ENCODE results near the gene EHD3. TPM values are rescaled to one million over a fixed set of nuclear protein-coding genes. Genes with fewer than 3 reads are reported as not detected.

EHD3 gene
- total RNA-seq, 1 donor from 2014 or later = 3.9 TPM

DNA sequence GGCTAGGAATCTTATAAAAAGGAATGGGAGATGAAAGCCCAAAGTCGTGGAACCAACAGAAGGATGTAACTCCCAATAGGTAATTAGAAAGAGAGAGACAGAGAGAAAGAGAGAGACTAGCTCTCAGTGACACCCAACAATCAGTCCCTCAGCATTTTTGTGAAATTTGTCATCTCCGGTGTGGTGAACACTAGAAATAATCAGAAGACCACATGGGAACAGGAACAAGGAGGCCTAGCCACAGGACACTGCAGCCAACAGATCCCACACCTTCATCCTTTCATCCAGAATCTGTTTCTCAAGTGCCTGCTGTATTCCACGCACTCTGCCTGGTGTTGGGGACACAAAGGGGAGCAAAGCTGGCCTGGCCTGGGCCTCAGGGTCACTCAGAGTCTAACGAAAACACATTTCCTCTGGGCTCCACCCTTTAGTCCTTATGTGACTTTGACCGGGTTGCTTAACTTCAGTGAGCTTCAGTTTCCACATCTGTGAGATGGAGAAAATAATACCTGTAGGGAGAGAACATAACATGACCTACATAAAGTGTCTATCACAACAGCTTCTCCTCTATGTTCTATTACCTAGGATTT is 53.1 kb downstream of the EHD3 start:
- Histone ChIP-seq H3K36me3 (no peaks in the 10 kb centered on the region), H2AFZ (replicated peaks) (no peak overlapping the region), H3K4me1 (peaks cover 8% of the 10 kb centered on the region), H3K9me3 (ENCODE audit: low read depth) (no peaks in the 10 kb centered on the region), H3F3A (ENCODE audit: low read depth) (no peaks in the 10 kb centered on the region), H3K4me3 (no peak overlapping the region), H3K79me2 (ENCODE audit: low read depth) (no peaks in the 10 kb centered on the region), H3K4me2 (no peak overlapping the region), H3K27me3 (no peaks in the 10 kb centered on the region), H3K9ac (no peak overlapping the region), H4K20me1 (ENCODE audit: low read depth) (no peaks in the 10 kb centered on the region), H3K27ac (no peak overlapping the region)
- TF ChIP-seq EZH2phosphoT487 (IDR thresholded peaks at IDR 0.05) (no peak), EZH2 (IDR thresholded peaks at IDR 0.05) (no peak), CTCF (IDR thresholded peaks at IDR 0.05) (no peak)
- Mint-ChIP-seq H3K27ac (no peak overlapping the region), H3K4me1 (peaks cover 2% of the 10 kb centered on the region), H3K4me3 (no peak overlapping the region), H3K27me3 (ENCODE audit: insufficient read depth, low read depth) (peaks cover 2% of the 10 kb centered on the region), H3K36me3 (no peaks in the 10 kb centered on the region), H3K9me3 (no peaks in the 10 kb centered on the region)
- DNase-seq (ENCODE audit: low spot score) = no peak

DNA sequence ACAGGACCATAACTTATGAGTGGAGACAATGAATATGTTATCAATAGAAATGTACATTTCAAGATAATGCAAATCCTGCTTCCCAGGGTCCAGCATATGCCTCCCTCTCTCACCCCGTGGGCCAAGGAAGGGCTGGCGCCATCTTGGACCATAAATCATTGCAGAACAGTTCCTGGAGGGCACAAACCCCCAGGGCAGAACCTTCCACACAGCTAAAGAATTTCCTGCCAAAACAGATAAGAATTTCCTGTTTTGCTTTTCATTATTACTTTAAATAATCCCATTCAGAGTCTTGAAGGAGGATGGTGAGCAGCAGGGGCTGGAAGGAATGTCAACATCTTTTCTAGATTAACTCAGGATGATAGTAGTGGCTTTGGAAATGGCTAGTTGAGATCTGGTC is 53.7 kb downstream of the EHD3 start:
- Histone ChIP-seq H3K9ac (no peak overlapping the region), H3K9me3 (ENCODE audit: low read depth) (no peaks in the 10 kb centered on the region), H3K4me3 (no peak overlapping the region), H4K20me1 (ENCODE audit: low read depth) (no peaks in the 10 kb centered on the region), H3K4me2 (no peak overlapping the region), H3K4me1 (peaks cover 8% of the 10 kb centered on the region), H2AFZ (replicated peaks) (no peak overlapping the region), H3K36me3 (no peaks in the 10 kb centered on the region), H3F3A (ENCODE audit: low read depth) (no peaks in the 10 kb centered on the region), H3K27ac (no peak overlapping the region), H3K79me2 (ENCODE audit: low read depth) (no peaks in the 10 kb centered on the region), H3K27me3 (no peaks in the 10 kb centered on the region)
- TF ChIP-seq EZH2phosphoT487 (IDR thresholded peaks at IDR 0.05) = no peak
- no peak for TF ChIP-seq EZH2 (IDR thresholded peaks at IDR 0.05)
- no peak for TF ChIP-seq CTCF (IDR thresholded peaks at IDR 0.05)
- Mint-ChIP-seq H3K27ac (no peak overlapping the region), H3K27me3 (ENCODE audit: insufficient read depth, low read depth) (peaks cover 2% of the 10 kb centered on the region), H3K9me3 (no peaks in the 10 kb centered on the region), H3K4me1 (peaks cover 2% of the 10 kb centered on the region), H3K36me3 (no peaks in the 10 kb centered on the region), H3K4me3 (no peak overlapping the region)
- no peak for DNase-seq (ENCODE audit: low spot score)

DNA sequence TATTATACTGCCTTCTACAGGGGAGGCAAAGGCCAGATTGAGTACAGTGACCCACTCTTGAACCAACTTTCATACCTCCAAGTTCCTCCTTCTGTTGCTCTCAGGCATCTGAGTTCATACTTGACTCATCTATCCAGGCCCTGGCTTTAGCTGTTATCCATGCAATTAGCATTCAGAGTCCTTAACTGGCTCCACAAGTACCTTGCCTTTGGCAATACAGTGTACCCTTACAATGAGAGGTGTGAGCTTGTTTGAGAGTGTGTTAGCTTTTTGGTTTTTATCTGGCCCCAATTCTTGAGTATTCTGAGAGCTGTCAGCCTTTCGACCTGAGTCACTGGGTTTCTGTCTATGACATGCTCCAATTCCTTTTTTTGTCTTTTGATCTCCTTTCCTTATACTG is 60.2 kb downstream of the EHD3 start:
- no peak for DNase-seq (ENCODE audit: low spot score)
- Histone ChIP-seq H3K9ac (no peak overlapping the region), H3F3A (ENCODE audit: low read depth) (no peaks in the 10 kb centered on the region), H3K4me3 (no peak overlapping the region), H3K9me3 (ENCODE audit: low read depth) (no peaks in the 10 kb centered on the region), H2AFZ (replicated peaks) (no peak overlapping the region), H3K79me2 (ENCODE audit: low read depth) (no peaks in the 10 kb centered on the region), H3K4me2 (no peak overlapping the region), H3K27me3 (no peaks in the 10 kb centered on the region), H3K27ac (no peak overlapping the region), H4K20me1 (ENCODE audit: low read depth) (no peaks in the 10 kb centered on the region), H3K36me3 (no peaks in the 10 kb centered on the region), H3K4me1 (peaks cover 6% of the 10 kb centered on the region)
- TF ChIP-seq EZH2phosphoT487 (IDR thresholded peaks at IDR 0.05) (no peak), CTCF (IDR thresholded peaks at IDR 0.05) (no peak), EZH2 (IDR thresholded peaks at IDR 0.05) (no peak)
- Mint-ChIP-seq H3K27ac (no peak overlapping the region), H3K36me3 (no peaks in the 10 kb centered on the region), H3K27me3 (ENCODE audit: insufficient read depth, low read depth) (peaks cover 3% of the 10 kb centered on the region), H3K9me3 (no peaks in the 10 kb centered on the region), H3K4me3 (no peak overlapping the region), H3K4me1 (peaks cover 3% of the 10 kb centered on the region)
